GM12891 (cell line): ENCODE measurements around the gene KRTAP4-9.

Source experiments
- DNase-seq: peaks from one replicate; pipeline ENCODE4 v3.0.0; 2011; ENCODE audit warnings: low spot score; ENCODE audit not compliant: insufficient read length
- FAIRE-seq: peaks from 2 replicates; lab custom pipeline; 2011; peaks lifted over from hg19 to GRCh38; lab: Jason Lieb, UNC
- PAX5 ChIP-seq: IDR thresholded peaks from 2 replicates; pipeline ENCODE4 v1.6.1; 2011; ENCODE audit warnings: low read length, moderate library complexity, mild to moderate bottlenecking; ENCODE audit not compliant: insufficient read depth, severe bottlenecking
- POLR2A ChIP-seq: IDR thresholded peaks from 2 replicates; pipeline ENCODE4 v1.6.1; 2011; ENCODE audit warnings: low read depth, low read length, control low read depth
- POLR2AphosphoS5 ChIP-seq: IDR thresholded peaks from 2 replicates; pipeline ENCODE4 v1.6.1; 2011; ENCODE audit warnings: low read depth, low read length, control low read depth
- POU2F2 ChIP-seq: IDR thresholded peaks from 2 replicates; pipeline ENCODE4 v1.6.1; 2011; ENCODE audit warnings: low read depth, mild to moderate bottlenecking, control low read depth, low read length, moderate library complexity
- SPI1 ChIP-seq: IDR thresholded peaks from 2 replicates; pipeline ENCODE4 v1.6.1; 2011; ENCODE audit warnings: low read depth, low read length, control low read depth
- TAF1 ChIP-seq: IDR thresholded peaks from 2 replicates; pipeline ENCODE4 v1.6.1; 2011; ENCODE audit warnings: low read depth, low read length, control low read depth

Gene KRTAP4-9

GRCh38 chr17:41151525-41151924 lies 46.3 kb downstream of the KRTAP4-9 start:
- DNase-seq (no peak), FAIRE-seq (no peak)
- no peak for TF ChIP-seq POLR2AphosphoS5
- TF ChIP-seq POU2F2 = no peak
- no peak for TF ChIP-seq PAX5
- TF ChIP-seq POLR2A = no peak
- no peak for TF ChIP-seq TAF1
- TF ChIP-seq SPI1 = no peak

- no peak for DNase-seq
- FAIRE-seq = no peak
- TF ChIP-seq TAF1 (no peak), POLR2A (no peak), POLR2AphosphoS5 (no peak), PAX5 (no peak), SPI1 (no peak), POU2F2 (no peak)
Measured at GRCh38 chr17:41153856-41154255, 48.7 kb downstream of the KRTAP4-9 start.
